T-cell (primary cell): Measurements from ENCODE around the gene DDX51. TPM values are rescaled to one million over a fixed set of nuclear protein-coding genes. Genes with fewer than 3 reads are reported as not detected.
A peak's percentile ranks its signal among the peaks of the same experiment; 100 is the strongest.

Source experiments
- ATAC-seq, 4 experiments: fragments of 200-7000 bp in 3 of 4; fragments of 150-1000 bp in 1 of 4; cut with Tn5 transposase; replicated peaks in 1 of 4; 1 replicate in 3 of 4; 2 replicates in 1 of 4; pipeline ENCODE4 v1.10.0; 2021; ENCODE audit warnings: moderate library complexity in 3 of 4, mild to moderate bottlenecking in 2 of 4, moderate number of reproducible peaks in 1 of 4
- CTCF ChIA-PET, 2 donors: fragments of 300-600 bp; sonication (Branson Sonifier 250); formaldehyde crosslinking; loops; one replicate each; lab custom pipeline; 2022; ENCODE audit warnings: antibody characterized with exemption in 2 of 2; lab: Charles Lee
- POLR2A ChIA-PET, 2 donors: fragments of 300-600 bp; sonication (Branson Sonifier 250); formaldehyde crosslinking; loops; one replicate each; lab custom pipeline; 2022; ENCODE audit warnings: antibody characterized with exemption in 2 of 2; lab: Charles Lee
- DNase-seq, 35 experiments: peaks; one replicate each; pipeline versions ENCODE4 v3.0.0 to v3.0.0-alpha.2; 2013 to 2023
- H3K27ac ChIP-seq: one replicate; pipeline ENCODE4 v1.5.1; 2013; ENCODE audit warnings: low read length
- H3K27me3 ChIP-seq, 2 experiments: replicated peaks in 1 of 2; 1 replicate in 1 of 2; 2 replicates in 1 of 2; pipeline versions ENCODE4 v1.6.1 to v1.7.0; 2013; ENCODE audit warnings: low read length in 1 of 2, mixed read lengths in 1 of 2; ENCODE audit not compliant: control insufficient read depth in 2 of 2, insufficient read depth in 2 of 2; ENCODE audit errors: extremely low read depth in 1 of 2
- H3K36me3 ChIP-seq, 2 donors: 1 replicate in 1 of 2; 2 replicates in 1 of 2; pipeline versions ENCODE4 v1.6.1 to v1.7.0; 2013; ENCODE audit warnings: low read length in 1 of 2; ENCODE audit not compliant: control insufficient read depth in 2 of 2, insufficient read depth in 1 of 2; ENCODE audit errors: extremely low read depth in 1 of 2
- H3K4me1 ChIP-seq, 2 experiments: 1 replicate in 1 of 2; 2 replicates in 1 of 2; pipeline versions ENCODE4 v1.6.1 to v1.7.0; 2013; ENCODE audit warnings: low read length in 2 of 2, mixed read lengths in 1 of 2; ENCODE audit not compliant: insufficient read depth in 2 of 2, control insufficient read depth in 1 of 2; ENCODE audit errors: extremely low read depth in 1 of 2
- H3K4me3 ChIP-seq, 2 donors: 1 replicate in 1 of 2; 2 replicates in 1 of 2; pipeline versions ENCODE4 v1.5.1 to v1.7.0; 2013; ENCODE audit warnings: mild to moderate bottlenecking in 2 of 2, low read length in 1 of 2, moderate library complexity in 1 of 2; ENCODE audit not compliant: control insufficient read depth in 1 of 2; ENCODE audit errors: extremely low read depth in 1 of 2
- H3K9me3 ChIP-seq: 2 replicates; pipeline ENCODE4 v1.7.0; 2013
- H3K27ac Mint-ChIP-seq, 2 donors: one replicate each; pipeline ENCODE4 v1.8.0; 2020 to 2021; ENCODE audit warnings: mild to moderate bottlenecking in 2 of 2, mixed read lengths in 2 of 2
- H3K27me3 Mint-ChIP-seq, 2 donors: one replicate each; pipeline ENCODE4 v1.8.0; 2021 to 2022; ENCODE audit warnings: mixed read lengths in 2 of 2
- H3K36me3 Mint-ChIP-seq: one replicate; pipeline ENCODE4 v1.8.0; 2021; ENCODE audit warnings: mixed read lengths
- H3K4me1 Mint-ChIP-seq, 3 donors: one replicate each; pipeline ENCODE4 v1.8.0; 2020 to 2022; ENCODE audit warnings: mixed read lengths in 3 of 3, mild to moderate bottlenecking in 1 of 3
- H3K4me3 Mint-ChIP-seq, 3 donors: one replicate each; pipeline ENCODE4 v1.8.0; 2020 to 2022; ENCODE audit warnings: mild to moderate bottlenecking in 3 of 3, mixed read lengths in 3 of 3, moderate library complexity in 3 of 3
- H3K9me3 Mint-ChIP-seq, 3 donors: one replicate each; pipeline ENCODE4 v1.8.0; 2020 to 2022; ENCODE audit warnings: mixed read lengths in 3 of 3
- WGBS: methylation state at CpG from one replicate; pipeline ENCODE4 v1.1.5; 2013; ENCODE audit warnings: missing lambda C conversion rate; ENCODE audit not compliant: insufficient coverage; 5-methylcytosine and 5-hydroxymethylcytosine counted together
- total RNA-seq, 35 experiments: library from RNA in 6 of 35; stranded (reverse) in 6 of 35; fragments of 120-200 nt in 1 of 35; gene quantifications; one replicate each; pipeline versions ENCODE4 v1.2.1 to v1.2.4 and lab custom pipeline; 2013 to 2026

The DDX51 gene
- total RNA-seq, 5 donors from 2014 or later (not counting 1 experiment from before 2014, with no cell fraction given): 41.9 to 58.6 (median 49.0) TPM

- DNase-seq (peak; percentile 51 to 88 (median 70)), ATAC-seq (peak; percentile 90 to 94 (median 92))
- H3K27me3 Mint-ChIP-seq: no peaks in the 10 kb centered on the region
- CTCF ChIA-PET: interaction anchor here (0.6 to 1.4 kb wide), 12 partner anchors 8 to 461 kb away, joined by 3 to 13 read pairs (median 4); no protein-coding TSS in a partner anchor
- Histone ChIP-seq H3K4me3 (peak overlapping the region in 1 of 2 donors; percentile 54), H3K4me1 (peaks cover 0 to 12% of the 10 kb centered on the region in 2 experiments), H3K27me3 (peaks cover 0 to 2% of the 10 kb centered on the region in 2 experiments), H3K36me3 (peaks cover 4 to 23% of the 10 kb centered on the region in 2 donors), H3K27ac (no peak overlapping the region), H3K9me3 (no peaks in the 10 kb centered on the region)
- WGBS: 48% methylated on average over 37 of the region's 41 CpGs
- POLR2A ChIA-PET: no interaction called here
- peak overlapping the region in 1 of 2 donors; percentile 39 for H3K27ac Mint-ChIP-seq
- no peaks in the 10 kb centered on the region for H3K9me3 Mint-ChIP-seq
- no peaks in the 10 kb centered on the region for H3K4me1 Mint-ChIP-seq
- H3K4me3 Mint-ChIP-seq: peak overlapping the region in 1 of 3 donors; percentile 25
- H3K36me3 Mint-ChIP-seq: no peaks in the 10 kb centered on the region
Observed at GRCh38 chr12:132153501-132154340, 9.6 kb upstream of the DDX51 start.

- WGBS: 92% methylated on average over 16 of the region's 20 CpGs
Observed at GRCh38 chr12:132152953-132153352, 8.8 kb upstream of the DDX51 start.

GRCh38 chr12:132152411-132152821 is 8.3 kb upstream of the DDX51 start:
- no peaks in the 10 kb centered on the region for H3K4me1 Mint-ChIP-seq
- H3K27ac Mint-ChIP-seq: no peak overlapping the region
- no peaks in the 10 kb centered on the region for H3K9me3 Mint-ChIP-seq
- ATAC-seq: no peak
- DNase-seq: no peak
- no peak overlapping the region for H3K4me3 Mint-ChIP-seq
- peaks cover 4 to 32% of the 10 kb centered on the region in 2 donors for H3K36me3 ChIP-seq
- 93% methylated on average over 3 of the region's 9 CpGs for WGBS
- no peak overlapping the region for H3K4me3 ChIP-seq
- peaks cover 0 to 12% of the 10 kb centered on the region in 2 experiments for H3K4me1 ChIP-seq
- H3K27me3 Mint-ChIP-seq: no peaks in the 10 kb centered on the region
- H3K27ac ChIP-seq: no peak overlapping the region
- no peaks in the 10 kb centered on the region for H3K9me3 ChIP-seq
- no peaks in the 10 kb centered on the region for H3K36me3 Mint-ChIP-seq
- H3K27me3 ChIP-seq: peaks cover 0 to 2% of the 10 kb centered on the region in 2 experiments
- CTCF ChIA-PET: no interaction called here
- POLR2A ChIA-PET: no interaction called here

More at GRCh38 chr12:132152953-132153352, 8.8 kb upstream of the DDX51 start:
- H3K27me3 Mint-ChIP-seq: no peaks in the 10 kb centered on the region
- Histone ChIP-seq H3K4me1 (peaks cover 0 to 12% of the 10 kb centered on the region in 2 experiments), H3K27me3 (peaks cover 0 to 2% of the 10 kb centered on the region in 2 experiments), H3K4me3 (no peak overlapping the region), H3K27ac (no peak overlapping the region), H3K36me3 (peaks cover 4 to 27% of the 10 kb centered on the region in 2 donors), H3K9me3 (no peaks in the 10 kb centered on the region)
- H3K27ac Mint-ChIP-seq: no peak overlapping the region
- H3K4me1 Mint-ChIP-seq: no peaks in the 10 kb centered on the region
- POLR2A ChIA-PET: no interaction called here
- ATAC-seq (no peak), DNase-seq (no peak)
- CTCF ChIA-PET: interaction anchor here (1.3 to 1.4 kb wide), 3 partner anchors 33 to 68 kb away, joined by 4 to 7 read pairs (median 7); no protein-coding TSS in a partner anchor
- H3K36me3 Mint-ChIP-seq: no peaks in the 10 kb centered on the region
- no peak overlapping the region for H3K4me3 Mint-ChIP-seq
- H3K9me3 Mint-ChIP-seq: no peaks in the 10 kb centered on the region

DNA sequence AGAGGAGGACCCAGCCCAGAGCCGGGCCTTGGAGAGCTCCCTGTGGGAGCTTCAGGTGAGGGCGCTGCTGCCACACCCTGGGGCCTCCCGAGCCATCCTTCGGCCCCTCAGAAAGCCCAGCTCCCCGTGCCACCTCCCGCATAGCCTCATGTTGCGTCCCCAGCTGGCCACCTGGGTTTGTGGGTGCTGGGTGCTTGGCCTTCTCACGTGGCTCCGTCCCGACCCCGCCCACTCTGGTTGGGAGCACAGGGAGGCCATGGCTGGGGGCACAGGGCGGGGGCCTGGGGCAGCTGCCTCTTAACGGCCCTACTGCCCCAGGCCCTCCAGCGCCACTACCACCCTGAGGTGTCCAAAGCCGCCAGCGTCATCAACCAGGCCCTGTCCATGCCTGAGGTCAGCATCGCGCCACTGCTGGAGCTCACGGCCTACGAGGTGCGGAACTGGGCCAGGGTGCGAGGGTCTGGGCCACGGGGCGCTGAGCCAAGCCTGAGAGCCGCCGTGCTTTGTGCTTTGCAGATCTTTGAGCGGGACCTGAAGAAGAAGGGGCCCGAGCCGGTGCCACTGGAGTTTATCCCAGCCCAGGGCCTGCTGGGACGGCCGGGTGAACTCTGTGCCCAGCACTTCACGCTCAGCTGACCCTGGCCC is 7.8 kb upstream of the DDX51 start:
- H3K9me3 Mint-ChIP-seq: no peaks in the 10 kb centered on the region
- Histone ChIP-seq H3K4me1 (peaks cover 0 to 16% of the 10 kb centered on the region in 2 experiments), H3K4me3 (no peak overlapping the region), H3K9me3 (no peaks in the 10 kb centered on the region), H3K36me3 (peaks cover 4 to 33% of the 10 kb centered on the region in 2 donors), H3K27me3 (peaks cover 0 to 2% of the 10 kb centered on the region in 2 experiments), H3K27ac (no peak overlapping the region)
- ATAC-seq (no peak), DNase-seq (no peak)
- no peaks in the 10 kb centered on the region for H3K27me3 Mint-ChIP-seq
- ChIA-PET CTCF (interaction anchor here in 1 of 2 donors (0.5 to 1.4 kb wide), 2 partner anchors 34 to 62 kb away, joined by 3 to 12 read pairs; no protein-coding TSS in a partner anchor), POLR2A (no interaction called here)
- no peak overlapping the region for H3K27ac Mint-ChIP-seq
- 93% methylated on average over 25 of the region's 32 CpGs for WGBS
- H3K4me3 Mint-ChIP-seq: no peak overlapping the region
- peaks cover 0 to under 1% (median 0%) of the 10 kb centered on the region in 3 donors for H3K4me1 Mint-ChIP-seq
- no peaks in the 10 kb centered on the region for H3K36me3 Mint-ChIP-seq

GRCh38 chr12:132151145-132151765 is 7.1 kb upstream of the DDX51 start:
- ATAC-seq (no peak), DNase-seq (no peak)
- peaks cover 2 to 7% (median 3%) of the 10 kb centered on the region in 3 donors for H3K4me1 Mint-ChIP-seq
- H3K27ac ChIP-seq: no peak overlapping the region
- H3K9me3 ChIP-seq: no peaks in the 10 kb centered on the region
- peaks cover 0 to 22% of the 10 kb centered on the region in 2 experiments for H3K4me1 ChIP-seq
- H3K27ac Mint-ChIP-seq: no peak overlapping the region
- H3K27me3 Mint-ChIP-seq: no peaks in the 10 kb centered on the region
- no peaks in the 10 kb centered on the region for H3K9me3 Mint-ChIP-seq
- peaks cover under 1% of the 10 kb centered on the region for H3K36me3 Mint-ChIP-seq
- WGBS: 96% methylated on average over 32 of the region's 36 CpGs
- H3K4me3 ChIP-seq: no peak overlapping the region
- H3K4me3 Mint-ChIP-seq: no peak overlapping the region
- no peaks in the 10 kb centered on the region for H3K27me3 ChIP-seq
- CTCF ChIA-PET: interaction anchor here in 1 of 2 donors (1.4 kb wide), 1 partner anchor 63 kb away, joined by 3 read pairs; no protein-coding TSS in a partner anchor
- POLR2A ChIA-PET: no interaction called here
- peaks cover 4 to 33% of the 10 kb centered on the region in 2 donors for H3K36me3 ChIP-seq

- H3K4me1 Mint-ChIP-seq: peaks cover 7 to 12% (median 8%) of the 10 kb centered on the region in 3 donors
- Histone ChIP-seq H3K9me3 (no peaks in the 10 kb centered on the region), H3K4me1 (peaks cover 0 to 25% of the 10 kb centered on the region in 2 experiments), H3K36me3 (peaks cover 4 to 36% of the 10 kb centered on the region in 2 donors), H3K27me3 (no peaks in the 10 kb centered on the region), H3K4me3 (no peak overlapping the region), H3K27ac (no peak overlapping the region)
- ChIA-PET POLR2A (no interaction called here), CTCF (interaction anchor here in 1 of 2 donors (1.4 kb wide), 1 partner anchor 64 kb away, joined by 3 read pairs; no protein-coding TSS in a partner anchor)
- ATAC-seq: no peak
- no peaks in the 10 kb centered on the region for H3K27me3 Mint-ChIP-seq
- WGBS: 80% methylated on average over 3 of the region's 6 CpGs
- H3K36me3 Mint-ChIP-seq: peaks cover 5% of the 10 kb centered on the region
- no peak overlapping the region for H3K27ac Mint-ChIP-seq
- DNase-seq: no peak
- H3K9me3 Mint-ChIP-seq: no peaks in the 10 kb centered on the region
- H3K4me3 Mint-ChIP-seq: no peak overlapping the region
Observed at GRCh38 chr12:132150780-132151144, 6.6 kb upstream of the DDX51 start.
